SK-N-SH treated with all-trans-retinoic acid at 6 μM for 48 hours (cell line): Measurements from ENCODE around the gene ARL8A.

Source experiments
- ATAC-seq: fragments of 200-7000 bp; cut with Tn5 transposase; 3 replicates; pipeline ENCODE4 v1.9.1; 2020; ENCODE audit warnings: mild to moderate bottlenecking, moderate library complexity
- GLIS3 ChIP-seq: fragments of 250-450 bp; sonication (Bioruptor Pico); IDR thresholded peaks from 2 replicates; pipeline ENCODE4 v1.5.0; 2020; ENCODE audit warnings: mild to moderate bottlenecking, moderate library complexity
- OSR1 ChIP-seq: fragments of 250-450 bp; sonication (Bioruptor Pico); IDR thresholded peaks from 2 replicates; pipeline ENCODE4 v1.8.0; 2022; ENCODE audit warnings: moderate library complexity, mild to moderate bottlenecking, inconsistent platforms

Gene ARL8A

DNA sequence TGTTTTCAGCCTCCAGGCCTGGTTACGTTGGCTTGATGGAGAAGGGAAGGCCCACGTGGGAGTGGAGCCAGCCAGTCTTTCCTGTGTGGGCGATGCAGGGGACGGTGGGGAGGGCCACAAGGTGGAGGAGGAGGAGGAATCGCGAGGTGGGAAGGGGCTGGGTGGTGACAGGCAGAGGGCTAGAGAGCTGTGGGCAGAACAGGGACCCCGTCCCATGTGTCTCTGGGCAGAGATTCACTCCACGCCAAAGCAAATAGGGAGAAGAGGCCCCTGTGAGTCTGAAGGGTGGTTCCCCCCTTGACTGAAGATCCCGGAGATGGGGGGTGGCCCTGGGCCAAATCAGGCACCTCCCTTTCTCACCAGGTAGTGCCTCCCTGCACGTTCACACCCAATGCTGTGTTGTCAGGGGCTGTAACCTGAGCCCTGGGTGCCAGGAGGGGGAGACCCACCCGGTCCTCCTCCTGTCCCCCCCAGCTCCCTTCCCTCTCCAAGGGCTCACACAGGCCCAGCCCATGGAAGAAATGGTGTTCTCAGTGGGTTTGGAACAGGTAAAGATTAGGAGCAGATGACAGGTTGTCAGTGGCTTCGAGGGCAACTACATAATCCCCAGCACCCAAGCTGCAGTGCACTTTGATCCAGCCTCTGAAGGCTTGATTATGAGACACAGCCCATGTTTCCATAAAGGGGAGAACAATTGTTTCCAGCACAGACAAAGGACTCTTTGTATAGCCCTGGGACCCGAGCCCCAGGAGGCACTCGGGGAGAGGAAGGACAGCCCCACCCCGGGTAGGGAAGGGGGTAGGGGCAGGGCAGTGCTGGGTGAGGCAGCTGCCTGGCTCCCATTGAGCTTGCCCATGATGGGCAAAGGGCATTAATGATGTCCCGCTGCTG, 59.5 kb downstream of the ARL8A start:
- no peak for ATAC-seq
- TF ChIP-seq OSR1 (CRISPR knock-in tag), result no peak
- TF ChIP-seq GLIS3 (CRISPR knock-in tag), result no peak
